Ascending aorta (tissue), 2 donors: ENCODE data around the gene CSRP2. TPM values are rescaled to one million over a fixed set of nuclear protein-coding genes. Genes with fewer than 3 reads are reported as not detected.

ENCODE experiments used
- DNase-seq, 2 donors: peaks; one replicate each; pipeline ENCODE4 v3.0.0-alpha.2; 2019; ENCODE audit warnings: low spot score in 2 of 2
- H3K27ac ChIP-seq, 2 donors: fragments of 200-600 bp; sonication (generic); one replicate each; pipeline ENCODE4 v1.5.1; 2016 to 2017; ENCODE audit warnings: mild to moderate bottlenecking in 1 of 2
- H3K27me3 ChIP-seq: fragments of 200-600 bp; sonication (generic); one replicate; pipeline ENCODE4 v1.5.1; 2017
- H3K36me3 ChIP-seq, 2 donors: fragments of 200-600 bp; sonication (generic); one replicate each; pipeline ENCODE4 v1.5.1; 2016
- H3K4me1 ChIP-seq, 2 donors: fragments of 200-600 bp; sonication (generic); one replicate each; pipeline ENCODE4 v1.5.1; 2016 to 2017; ENCODE audit warnings: mild to moderate bottlenecking in 1 of 2
- H3K4me3 ChIP-seq, 2 donors: fragments of 200-600 bp; sonication (generic); one replicate each; pipeline ENCODE4 v1.5.1; 2016 to 2017; ENCODE audit warnings: mild to moderate bottlenecking in 1 of 2
- H3K9me3 ChIP-seq, 2 donors: fragments of 200-600 bp; sonication (generic); one replicate each; pipeline ENCODE4 v1.5.1; 2016
- CTCF ChIP-seq, 3 experiments: fragments of 200-600 bp in 2 of 3; fragments of 450-650 bp in 1 of 3; sonication (generic) in 2 of 3; IDR thresholded peaks; one replicate each; pipeline ENCODE4 v1.5.1; 2016 to 2019; ENCODE audit warnings: antibody characterized with exemption in 3 of 3, mild to moderate bottlenecking in 1 of 3, moderate library complexity in 1 of 3
- intact Hi-C: fragments of 100-400 bp; cut with DNase I; formaldehyde crosslinking; loops from one replicate; pipeline ENCODE4 v1.15.1; 2023
- total RNA-seq: library from RNA; depleted of rRNA; stranded (reverse); fragments of >200 nt; gene quantifications from one replicate; pipeline ENCODE4 v1.1.0, GENCODE V29; 2016

Gene CSRP2
- total RNA-seq, 1 donor from 2014 or later, result 59.7 TPM

- TF ChIP-seq CTCF (IDR thresholded peaks at IDR 0.05), result no peak
- Histone ChIP-seq H3K27me3 (no peaks in the 10 kb centered on the region), H3K27ac (no peak overlapping the region), H3K4me3 (no peak overlapping the region), H3K4me1 (no peaks in the 10 kb centered on the region), H3K9me3 (peaks cover 0 to 9% of the 10 kb centered on the region in 2 donors), H3K36me3 (no peaks in the 10 kb centered on the region)
- DNase-seq, result no peak
- intact Hi-C loops, result no loop called here
These were observed 19.6 kb upstream of the CSRP2 start for GRCh38 chr12:76898442-76898841.

DNA sequence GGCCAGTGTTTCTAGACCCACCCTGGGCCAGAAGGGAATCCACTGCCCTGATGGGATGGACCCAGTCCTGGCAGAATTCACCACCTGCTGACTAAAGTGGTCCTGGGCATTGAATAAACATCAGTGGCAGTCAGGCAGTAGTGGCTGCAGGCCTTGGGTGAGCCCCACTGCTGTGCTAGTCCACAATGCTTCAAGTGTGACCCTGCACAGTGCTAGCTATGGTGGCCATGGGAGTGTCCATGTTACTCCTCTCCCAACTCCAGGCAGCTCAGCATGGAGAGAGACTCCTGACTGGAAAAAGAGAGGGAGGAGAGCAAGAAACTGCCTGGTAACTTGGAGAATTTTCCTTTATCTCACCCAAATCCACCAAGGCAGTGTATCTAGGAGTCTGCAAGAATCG lies 17.5 kb upstream of the CSRP2 start:
- H3K36me3 ChIP-seq, result no peaks in the 10 kb centered on the region
- H3K9me3 ChIP-seq, result peaks cover 0 to 9% of the 10 kb centered on the region in 2 donors
- intact Hi-C loops, result no loop called here
- H3K4me3 ChIP-seq, result no peak overlapping the region
- no peaks in the 10 kb centered on the region for H3K4me1 ChIP-seq
- no peaks in the 10 kb centered on the region for H3K27me3 ChIP-seq
- no peak for TF ChIP-seq CTCF (IDR thresholded peaks at IDR 0.05)
- DNase-seq, result no peak
- H3K27ac ChIP-seq, result no peak overlapping the region

DNA sequence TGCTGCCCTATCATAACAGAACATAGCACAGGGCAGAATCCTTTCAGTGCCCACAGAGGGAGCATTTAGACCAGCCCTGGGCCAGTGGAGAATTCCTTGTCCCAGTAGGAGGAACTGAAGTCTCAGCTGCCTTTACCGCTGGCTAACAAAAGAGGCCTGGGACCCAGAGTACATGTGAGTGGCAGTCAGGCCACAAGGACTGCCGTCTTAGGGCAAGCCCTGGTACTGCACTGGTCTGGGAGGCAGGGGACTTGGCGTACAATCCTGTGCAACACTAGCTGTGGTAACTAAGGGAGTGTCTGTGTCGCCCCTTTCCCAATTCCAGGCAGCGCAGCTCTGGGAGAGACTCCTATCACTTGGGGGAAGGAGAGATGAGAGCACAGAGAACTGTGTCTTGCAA lies 17.0 kb upstream of the CSRP2 start:
- Histone ChIP-seq H3K27me3 (no peaks in the 10 kb centered on the region), H3K4me1 (no peaks in the 10 kb centered on the region), H3K36me3 (no peaks in the 10 kb centered on the region), H3K27ac (no peak overlapping the region), H3K9me3 (peaks cover 0 to 9% of the 10 kb centered on the region in 2 donors), H3K4me3 (no peak overlapping the region)
- DNase-seq, result no peak
- TF ChIP-seq CTCF (IDR thresholded peaks at IDR 0.05), result no peak
- intact Hi-C loops, result no loop called here

GRCh38 chr12:76891609-76892008 lies 12.8 kb upstream of the CSRP2 start:
- no peaks in the 10 kb centered on the region for H3K36me3 ChIP-seq
- no peak overlapping the region for H3K27ac ChIP-seq
- DNase-seq, result no peak
- no peaks in the 10 kb centered on the region for H3K4me1 ChIP-seq
- intact Hi-C loops, result no loop called here
- H3K4me3 ChIP-seq, result no peak overlapping the region
- H3K9me3 ChIP-seq, result peaks cover 0 to 9% of the 10 kb centered on the region in 2 donors
- TF ChIP-seq CTCF (IDR thresholded peaks at IDR 0.05), result no peak
- H3K27me3 ChIP-seq, result no peaks in the 10 kb centered on the region

DNA sequence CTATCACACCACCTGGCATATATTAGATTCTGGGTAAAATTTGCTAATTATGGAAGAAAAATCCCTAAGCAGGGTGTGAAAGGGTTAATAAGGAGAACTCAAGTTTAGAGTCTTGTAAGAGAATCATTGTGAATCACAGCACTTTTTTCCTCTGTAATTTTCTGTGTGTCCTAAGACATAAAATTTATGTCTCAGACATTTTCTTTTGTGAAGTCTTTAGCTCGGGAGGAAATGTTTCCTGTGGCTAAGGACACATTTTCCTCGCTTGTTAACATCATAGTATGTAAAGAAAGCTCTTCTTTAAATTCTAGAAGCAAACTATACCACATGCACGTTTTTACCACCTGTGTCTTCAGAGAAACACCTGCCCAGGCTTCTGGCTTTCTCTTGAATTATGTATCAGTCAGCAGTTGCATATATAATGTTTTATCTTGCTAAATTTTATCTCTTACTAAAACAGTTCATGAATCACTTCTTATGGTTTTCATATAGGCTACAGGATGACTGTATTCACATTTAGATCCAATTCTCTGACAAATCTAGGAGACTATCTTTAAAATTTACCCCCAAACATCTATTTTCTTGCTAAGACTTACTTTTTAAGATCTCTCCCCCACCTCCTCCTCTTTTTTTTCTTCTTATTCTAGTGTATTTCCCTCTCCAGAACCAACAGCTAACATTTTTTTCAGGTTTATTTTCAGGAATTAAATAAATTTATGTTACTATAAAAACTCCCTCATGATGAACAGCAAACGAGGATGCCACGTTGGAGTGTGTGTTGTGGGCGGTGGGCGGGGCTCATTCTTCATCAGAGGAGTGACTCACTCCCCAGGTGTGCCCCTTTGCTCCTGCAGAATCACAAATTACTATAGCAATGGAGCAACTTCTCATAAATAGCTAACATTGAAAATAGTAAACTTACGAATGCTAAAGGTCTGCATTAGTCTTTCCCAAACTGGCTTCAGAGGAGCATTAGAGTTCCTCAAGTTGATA lies 11.6 kb upstream of the CSRP2 start:
- H3K27ac ChIP-seq, result no peak overlapping the region
- intact Hi-C loops, result no loop called here
- no peak for TF ChIP-seq CTCF (IDR thresholded peaks at IDR 0.05)
- H3K4me3 ChIP-seq, result no peak overlapping the region
- no peaks in the 10 kb centered on the region for H3K36me3 ChIP-seq
- H3K9me3 ChIP-seq, result peaks cover 0 to 9% of the 10 kb centered on the region in 2 donors
- no peaks in the 10 kb centered on the region for H3K27me3 ChIP-seq
- no peak for DNase-seq
- H3K4me1 ChIP-seq, result no peaks in the 10 kb centered on the region
